ENCODE measurements around the gene SOBP. TPM values are rescaled to one million over a fixed set of nuclear protein-coding genes. Genes with fewer than 3 reads are reported as not detected.
A peak's percentile ranks its signal among the peaks of the same experiment; 100 is the strongest.

Gene SOBP
- total and polyA plus RNA-seq, 2 donors (not counting 1 experiment from before 2014, with no cell fraction given), result 2.7 to 6.3 TPM

DNA sequence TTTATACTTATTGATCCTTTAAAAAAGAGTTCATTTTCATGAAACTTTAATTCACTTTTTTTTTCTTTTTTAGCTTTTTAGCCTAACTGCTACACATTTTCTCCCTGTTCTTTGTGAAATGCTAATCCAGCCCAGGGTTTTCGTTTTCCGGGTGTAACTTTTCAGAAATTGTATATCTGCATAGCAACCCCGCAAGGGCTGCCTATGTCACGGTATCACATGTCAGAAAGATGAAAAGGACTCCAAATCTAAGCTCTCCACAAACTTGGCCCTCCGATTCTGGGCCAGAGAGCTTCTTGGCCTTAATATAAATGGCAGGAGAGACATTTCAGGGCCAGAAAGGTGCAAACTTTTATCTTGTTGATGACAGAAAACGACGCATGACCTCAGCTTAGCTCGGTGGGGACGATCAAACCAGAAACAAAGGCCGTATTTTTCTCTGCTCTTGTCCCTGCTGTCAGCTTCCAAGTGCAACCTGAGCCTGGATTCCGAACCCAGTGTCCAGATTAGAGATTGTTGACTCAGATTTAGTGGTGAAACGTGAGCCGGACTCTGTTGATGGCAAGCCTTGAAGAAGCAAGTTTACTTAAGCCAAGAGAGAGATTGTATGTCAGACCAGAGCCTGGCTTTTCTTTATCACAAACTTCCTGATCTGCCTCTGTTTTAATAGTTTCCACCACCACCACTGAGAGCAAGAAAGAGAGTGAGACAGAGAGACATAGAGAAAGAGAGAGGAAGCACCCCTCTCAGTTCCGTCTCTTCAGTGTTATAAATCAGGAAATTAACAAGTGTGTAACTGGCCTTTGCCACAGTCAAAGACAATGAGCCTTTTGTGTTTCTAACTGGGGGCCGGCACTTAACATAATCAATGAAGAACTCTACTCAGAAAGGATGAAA, 176.4 kb downstream of the SOBP start:
- peak overlapping the region; percentile 51 for H3K27ac ChIP-seq (ENCODE audit: insufficient read depth, low read length)
- DNase-seq (ENCODE audit: low read depth in 2 of 2), result peak; percentile 62 to 71
- H4K20me1 ChIP-seq (ENCODE audit: control insufficient read depth, extremely low read depth, insufficient read depth, low read length), result no peaks in the 10 kb centered on the region
- H3K4me2 ChIP-seq (ENCODE audit: extremely low read depth, insufficient read depth, low read length), result peak overlapping the region; percentile 65
- TF ChIP-seq, protein P1, sequence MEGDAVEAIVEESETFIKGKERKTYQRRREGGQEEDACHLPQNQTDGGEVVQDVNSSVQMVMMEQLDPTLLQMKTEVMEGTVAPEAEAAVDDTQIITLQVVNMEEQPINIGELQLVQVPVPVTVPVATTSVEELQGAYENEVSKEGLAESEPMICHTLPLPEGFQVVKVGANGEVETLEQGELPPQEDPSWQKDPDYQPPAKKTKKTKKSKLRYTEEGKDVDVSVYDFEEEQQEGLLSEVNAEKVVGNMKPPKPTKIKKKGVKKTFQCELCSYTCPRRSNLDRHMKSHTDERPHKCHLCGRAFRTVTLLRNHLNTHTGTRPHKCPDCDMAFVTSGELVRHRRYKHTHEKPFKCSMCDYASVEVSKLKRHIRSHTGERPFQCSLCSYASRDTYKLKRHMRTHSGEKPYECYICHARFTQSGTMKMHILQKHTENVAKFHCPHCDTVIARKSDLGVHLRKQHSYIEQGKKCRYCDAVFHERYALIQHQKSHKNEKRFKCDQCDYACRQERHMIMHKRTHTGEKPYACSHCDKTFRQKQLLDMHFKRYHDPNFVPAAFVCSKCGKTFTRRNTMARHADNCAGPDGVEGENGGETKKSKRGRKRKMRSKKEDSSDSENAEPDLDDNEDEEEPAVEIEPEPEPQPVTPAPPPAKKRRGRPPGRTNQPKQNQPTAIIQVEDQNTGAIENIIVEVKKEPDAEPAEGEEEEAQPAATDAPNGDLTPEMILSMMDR (conservative IDR thresholded peaks at IDR 0.05 in 1 of 2, IDR thresholded peaks at IDR 0.05 in 1 of 2; ENCODE audit: low read depth in 1 of 2, low read length in 2 of 2), result no peak
- no peak for TF ChIP-seq EZH2 (IDR thresholded peaks at IDR 0.05; ENCODE audit: low read length, missing control alignments)
- H3K79me2 ChIP-seq (ENCODE audit: control insufficient read depth, insufficient read depth, low read length), result no peaks in the 10 kb centered on the region
- H2AFZ ChIP-seq (ENCODE audit: low read length), result no peak overlapping the region
- H3K36me3 ChIP-seq (ENCODE audit: control insufficient read depth, insufficient read depth, low read length), result no peaks in the 10 kb centered on the region
- no peaks in the 10 kb centered on the region for H3K9me3 ChIP-seq (ENCODE audit: control insufficient read depth, insufficient read depth, low read depth, low read length)
- H3K27me3 ChIP-seq (ENCODE audit: control insufficient read depth, insufficient read depth, low read length), result no peaks in the 10 kb centered on the region
- no peak overlapping the region for H3K4me3 ChIP-seq (replicated peaks in 1 of 4; ENCODE audit: control extremely low read depth in 1 of 4, insufficient read depth in 1 of 4, low read depth in 3 of 4, low read length in 4 of 4)
- H3K9ac ChIP-seq (ENCODE audit: insufficient read depth, low read length), result no peak overlapping the region
- H3K4me1 ChIP-seq (ENCODE audit: control insufficient read depth, extremely low read depth, insufficient read depth, low read length), result peaks cover 30% of the 10 kb centered on the region

DNA sequence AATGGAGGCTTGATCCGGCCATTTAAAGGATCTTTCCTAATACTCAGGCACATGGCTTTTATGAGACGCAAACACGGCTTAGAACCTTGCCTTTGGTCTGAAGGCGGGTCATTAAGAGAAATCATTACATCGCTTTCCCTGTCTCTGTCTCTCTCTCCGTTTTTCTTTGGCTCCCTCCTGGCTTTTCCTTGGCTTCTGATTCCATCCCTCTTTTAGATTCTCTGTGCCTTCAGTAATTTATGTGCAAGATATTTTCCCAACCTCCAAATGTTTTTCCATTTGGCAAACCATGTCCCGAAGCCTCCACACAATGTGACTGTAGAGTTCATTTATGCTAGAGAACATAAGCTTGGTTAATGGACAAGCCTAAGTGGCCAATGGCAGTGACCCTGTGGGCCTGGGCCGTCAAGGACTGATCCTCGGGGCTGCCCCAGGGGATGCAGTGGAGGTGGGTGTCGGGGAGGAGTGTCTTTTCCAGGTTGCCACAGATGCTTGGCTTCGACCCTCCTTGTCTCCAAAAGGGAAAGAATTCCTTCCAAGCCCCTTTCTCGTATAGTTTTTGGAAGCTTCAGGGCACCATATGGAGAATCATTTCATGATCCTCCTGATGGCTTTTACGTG, 177.2 kb downstream of the SOBP start:
- H3K9me3 ChIP-seq (ENCODE audit: control insufficient read depth, insufficient read depth, low read depth, low read length), result no peaks in the 10 kb centered on the region
- H3K4me3 ChIP-seq (replicated peaks in 1 of 4; ENCODE audit: control extremely low read depth in 1 of 4, insufficient read depth in 1 of 4, low read depth in 3 of 4, low read length in 4 of 4), result no peak overlapping the region
- DNase-seq (ENCODE audit: low read depth in 2 of 2), result no peak
- H3K4me2 ChIP-seq (ENCODE audit: extremely low read depth, insufficient read depth, low read length), result no peak overlapping the region
- no peak for TF ChIP-seq EZH2 (IDR thresholded peaks at IDR 0.05; ENCODE audit: low read length, missing control alignments)
- TF ChIP-seq, protein P1 (conservative IDR thresholded peaks at IDR 0.05 in 1 of 2, IDR thresholded peaks at IDR 0.05 in 1 of 2; ENCODE audit: low read depth in 1 of 2, low read length in 2 of 2), result no peak
- no peaks in the 10 kb centered on the region for H3K79me2 ChIP-seq (ENCODE audit: control insufficient read depth, insufficient read depth, low read length)
- peaks cover 30% of the 10 kb centered on the region for H3K4me1 ChIP-seq (ENCODE audit: control insufficient read depth, extremely low read depth, insufficient read depth, low read length)
- H3K27me3 ChIP-seq (ENCODE audit: control insufficient read depth, insufficient read depth, low read length), result no peaks in the 10 kb centered on the region
- no peak overlapping the region for H3K27ac ChIP-seq (ENCODE audit: insufficient read depth, low read length)
- no peaks in the 10 kb centered on the region for H3K36me3 ChIP-seq (ENCODE audit: control insufficient read depth, insufficient read depth, low read length)
- H3K9ac ChIP-seq (ENCODE audit: insufficient read depth, low read length), result no peak overlapping the region
- H2AFZ ChIP-seq (ENCODE audit: low read length), result no peak overlapping the region
- H4K20me1 ChIP-seq (ENCODE audit: control insufficient read depth, extremely low read depth, insufficient read depth, low read length), result no peaks in the 10 kb centered on the region

DNA sequence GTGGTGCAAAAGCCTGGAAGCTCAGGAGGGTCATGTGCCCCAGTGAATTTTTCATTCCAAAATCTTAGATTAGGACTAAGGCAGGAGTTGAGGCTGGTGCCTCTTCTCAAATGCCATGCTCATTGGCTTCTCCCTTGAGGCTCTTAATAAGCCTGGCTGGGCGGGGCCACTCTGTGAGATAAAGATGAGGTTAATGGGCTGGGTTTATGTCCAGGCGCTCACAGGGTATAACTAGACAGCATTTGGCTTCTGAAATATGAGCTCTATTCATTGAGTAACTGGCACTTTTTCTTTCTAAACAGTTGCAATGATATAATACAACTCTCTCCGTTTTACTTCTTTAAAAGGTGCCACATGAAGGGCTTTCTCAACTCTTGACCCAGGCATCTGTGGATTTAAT, 177.9 kb downstream of the SOBP start:
- Histone ChIP-seq H3K36me3 (ENCODE audit: control insufficient read depth, insufficient read depth, low read length) (no peaks in the 10 kb centered on the region), H3K9ac (ENCODE audit: insufficient read depth, low read length) (no peak overlapping the region), H4K20me1 (ENCODE audit: control insufficient read depth, extremely low read depth, insufficient read depth, low read length) (no peaks in the 10 kb centered on the region), H3K9me3 (ENCODE audit: control insufficient read depth, insufficient read depth, low read depth, low read length) (no peaks in the 10 kb centered on the region), H3K27me3 (ENCODE audit: control insufficient read depth, insufficient read depth, low read length) (no peaks in the 10 kb centered on the region), H3K4me1 (ENCODE audit: control insufficient read depth, extremely low read depth, insufficient read depth, low read length) (peaks cover 26% of the 10 kb centered on the region), H3K27ac (ENCODE audit: insufficient read depth, low read length) (no peak overlapping the region), H3K4me2 (ENCODE audit: extremely low read depth, insufficient read depth, low read length) (no peak overlapping the region), H3K4me3 (replicated peaks in 1 of 4; ENCODE audit: control extremely low read depth in 1 of 4, insufficient read depth in 1 of 4, low read depth in 3 of 4, low read length in 4 of 4) (no peak overlapping the region), H3K79me2 (ENCODE audit: control insufficient read depth, insufficient read depth, low read length) (no peaks in the 10 kb centered on the region), H2AFZ (ENCODE audit: low read length) (no peak overlapping the region)
- TF ChIP-seq, protein P1 (conservative IDR thresholded peaks at IDR 0.05 in 1 of 2, IDR thresholded peaks at IDR 0.05 in 1 of 2; ENCODE audit: low read depth in 1 of 2, low read length in 2 of 2), result no peak
- TF ChIP-seq EZH2 (IDR thresholded peaks at IDR 0.05; ENCODE audit: low read length, missing control alignments), result no peak
- no peak for DNase-seq (ENCODE audit: low read depth in 2 of 2)
